Activated T-helper 2 cell treated with anti-CD3 and anti-CD28 coated beads, Interferon-gamma antibody, Interleukin-2, Interleukin-4, amounts not matched to agents 10 μg/mL and 5 μg/mL and 100 μg/mL, durations not matched to agents 14 hours and 24 hours and 36 hours (primary cell): Measurements from ENCODE around the gene ARFGEF2. TPM values are rescaled to one million over a fixed set of nuclear protein-coding genes. Genes with fewer than 3 reads are reported as not detected.
A peak's percentile ranks its signal among the peaks of the same experiment; 100 is the strongest.
"Not testable (repeated sequence)": the region's sequence is repeated elsewhere in the genome, so short reads cannot be mapped to it uniquely, and the experiment has no call there.

ENCODE experiments used
- DNase-seq: peaks from one replicate; pipeline ENCODE4 v3.0.0; 2021; ENCODE audit warnings: low spot score
- H3K27ac Mint-ChIP-seq: one replicate; pipeline ENCODE4 v1.8.0; 2021; ENCODE audit warnings: mixed read lengths
- H3K27me3 Mint-ChIP-seq: one replicate; pipeline ENCODE4 v1.8.0; 2021; ENCODE audit warnings: low read depth, mixed read lengths
- H3K36me3 Mint-ChIP-seq: one replicate; pipeline ENCODE4 v1.8.0; 2021; ENCODE audit warnings: low read depth, mixed read lengths
- H3K4me1 Mint-ChIP-seq: one replicate; pipeline ENCODE4 v1.8.0; 2021; ENCODE audit warnings: low read depth, mixed read lengths
- H3K4me3 Mint-ChIP-seq: one replicate; pipeline ENCODE4 v1.8.0; 2021; ENCODE audit warnings: low read depth, mild to moderate bottlenecking, moderate library complexity, mixed read lengths
- H3K9me3 Mint-ChIP-seq: one replicate; pipeline ENCODE4 v1.8.0; 2021; ENCODE audit warnings: mixed read lengths
- intact Hi-C: fragments of 100-400 bp; cut with micrococcal nuclease; formaldehyde crosslinking; loops from one replicate; pipeline ENCODE4 v1.15.1; 2023
- total RNA-seq: library from RNA; stranded (reverse); gene quantifications from 2 replicates; pipeline ENCODE4 v1.2.3, GENCODE V29; 2022

Gene ARFGEF2
- total RNA-seq, 1 donor from 2014 or later = 31.8 TPM

DNA sequence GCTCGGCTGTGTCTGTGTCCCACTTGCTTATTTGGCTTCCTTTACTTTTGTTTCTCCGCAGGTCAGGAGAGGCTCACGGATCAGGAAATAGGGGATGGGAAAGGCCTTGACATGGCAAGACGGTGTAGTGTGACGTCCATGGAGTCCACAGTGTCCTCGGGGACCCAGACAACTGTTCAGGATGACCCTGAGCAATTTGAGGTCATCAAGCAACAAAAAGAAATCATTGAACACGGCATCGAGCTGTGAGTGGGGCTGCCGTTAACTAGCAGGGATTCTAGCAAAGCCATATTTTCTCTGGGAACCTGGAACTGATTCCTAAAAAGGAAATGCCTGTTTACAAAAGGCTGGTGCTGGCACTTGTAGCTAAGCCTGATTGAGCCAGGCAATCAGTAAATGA, 54.4 kb downstream of the ARFGEF2 start:
- H3K27me3 Mint-ChIP-seq = no peaks in the 10 kb centered on the region
- H3K27ac Mint-ChIP-seq = no peak overlapping the region
- H3K36me3 Mint-ChIP-seq = peaks cover 76% of the 10 kb centered on the region
- H3K4me1 Mint-ChIP-seq = no peaks in the 10 kb centered on the region
- H3K4me3 Mint-ChIP-seq = no peak overlapping the region
- no peaks in the 10 kb centered on the region for H3K9me3 Mint-ChIP-seq
- DNase-seq = no peak
- intact Hi-C loops = no loop called here

DNA sequence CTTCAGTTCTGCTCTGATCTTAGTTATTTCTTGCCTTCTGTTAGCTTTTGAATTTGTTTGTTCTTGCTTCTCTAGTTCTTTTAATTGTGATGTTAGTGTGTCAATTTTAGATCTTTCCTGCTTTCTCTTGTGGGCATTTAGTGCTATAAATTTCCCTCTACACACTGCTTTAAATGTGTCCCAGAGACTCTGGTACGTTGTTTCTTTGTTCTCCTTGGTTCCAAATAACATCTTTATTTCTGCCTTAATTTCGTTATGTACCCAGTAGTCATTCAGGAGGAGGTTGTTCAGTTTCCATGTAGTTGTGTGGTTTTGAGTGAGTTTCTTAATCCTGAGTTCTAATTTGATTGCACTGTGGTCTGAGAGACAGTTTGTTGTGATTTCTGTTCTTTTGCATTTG, 58.5 kb downstream of the ARFGEF2 start:
- intact Hi-C loops, H3K27ac Mint-ChIP-seq: not testable (repeated sequence)
- peaks cover 85% of the 10 kb centered on the region for H3K36me3 Mint-ChIP-seq

GRCh38 chr20:48983423-48984400, 62.2 kb downstream of the ARFGEF2 start:
- DNase-seq = no peak
- Mint-ChIP-seq H3K9me3 (no peaks in the 10 kb centered on the region), H3K36me3 (peaks cover 75% of the 10 kb centered on the region), H3K27me3 (no peaks in the 10 kb centered on the region), H3K4me1 (no peaks in the 10 kb centered on the region), H3K27ac (no peak overlapping the region), H3K4me3 (no peak overlapping the region)
- intact Hi-C loops = no loop called here

More for the DNA sequence above, 58.5 kb downstream of the ARFGEF2 start:
- DNase-seq, H3K27me3 Mint-ChIP-seq, H3K4me1 Mint-ChIP-seq, H3K4me3 Mint-ChIP-seq, H3K9me3 Mint-ChIP-seq: not testable (repeated sequence)

DNA sequence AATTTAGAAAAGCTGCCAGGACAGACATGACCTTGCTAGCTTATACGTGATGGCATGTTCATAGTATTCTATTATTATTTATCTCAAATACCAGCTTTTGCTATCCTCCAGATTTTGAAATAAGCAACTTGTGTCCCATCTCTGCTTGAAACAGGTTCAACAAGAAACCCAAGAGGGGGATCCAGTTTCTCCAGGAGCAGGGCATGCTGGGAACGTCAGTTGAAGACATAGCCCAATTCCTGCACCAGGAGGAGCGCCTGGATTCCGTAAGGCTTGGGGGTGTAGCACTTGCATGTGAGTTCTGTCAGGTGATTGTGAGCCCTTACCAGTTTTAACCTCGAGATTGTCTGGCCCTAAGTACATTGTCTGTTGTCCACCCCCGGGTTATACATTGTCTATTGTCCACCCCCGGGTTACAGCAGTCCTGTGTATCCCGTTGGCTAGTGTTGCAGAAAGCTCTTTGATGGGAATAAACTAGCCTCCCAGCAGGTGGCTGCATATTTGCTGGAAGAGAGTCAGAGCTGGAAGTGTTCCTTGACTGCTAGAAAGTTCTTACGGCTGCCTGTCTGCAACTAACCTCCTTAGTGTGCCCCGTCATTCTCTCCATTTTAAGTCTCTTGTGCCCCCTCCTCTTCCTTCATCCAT, 63.2 kb downstream of the ARFGEF2 start:
- Mint-ChIP-seq H3K4me3 (no peak overlapping the region), H3K36me3 (peaks cover 70% of the 10 kb centered on the region), H3K27me3 (no peaks in the 10 kb centered on the region), H3K9me3 (no peaks in the 10 kb centered on the region), H3K4me1 (no peaks in the 10 kb centered on the region), H3K27ac (no peak overlapping the region)
- intact Hi-C loops = no loop called here
- no peak for DNase-seq

DNA sequence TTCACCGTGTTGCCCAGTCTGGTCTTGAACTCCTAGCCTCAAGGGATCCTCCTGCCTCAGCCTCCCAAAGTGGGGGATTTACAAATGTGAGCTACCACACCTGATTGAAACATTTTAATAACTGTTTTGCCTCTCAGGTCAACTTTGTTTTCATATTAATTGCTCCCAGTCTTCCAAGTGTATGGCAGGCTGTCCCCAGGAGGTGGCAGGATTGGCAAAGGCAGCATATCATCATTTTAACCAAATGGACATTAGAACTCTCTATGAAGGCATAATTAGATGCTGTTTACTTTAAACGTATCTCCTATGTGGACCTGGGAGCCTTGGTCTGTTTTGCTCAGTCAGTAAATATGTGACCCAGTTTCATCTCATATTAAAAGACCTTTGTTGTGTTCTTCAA, 65.4 kb downstream of the ARFGEF2 start:
- Mint-ChIP-seq H3K27me3 (no peaks in the 10 kb centered on the region), H3K36me3 (peaks cover 69% of the 10 kb centered on the region), H3K27ac (no peak overlapping the region), H3K4me1 (no peaks in the 10 kb centered on the region), H3K9me3 (no peaks in the 10 kb centered on the region), H3K4me3 (no peak overlapping the region)
- DNase-seq = no peak
- intact Hi-C loops = no loop called here

- Mint-ChIP-seq H3K4me1 (no peaks in the 10 kb centered on the region), H3K36me3 (peaks cover 68% of the 10 kb centered on the region), H3K4me3 (no peak overlapping the region), H3K27me3 (no peaks in the 10 kb centered on the region), H3K27ac (no peak overlapping the region), H3K9me3 (no peaks in the 10 kb centered on the region)
- DNase-seq = no peak
- intact Hi-C loops = no loop called here
Measured at GRCh38 chr20:48990467-48990866, 69.0 kb downstream of the ARFGEF2 start.

GRCh38 chr20:48995589-48995988, 74.1 kb downstream of the ARFGEF2 start:
- Mint-ChIP-seq H3K27ac (peak overlapping the region; percentile 21), H3K36me3 (peaks cover 74% of the 10 kb centered on the region), H3K4me3 (no peak overlapping the region), H3K9me3 (no peaks in the 10 kb centered on the region), H3K27me3 (no peaks in the 10 kb centered on the region), H3K4me1 (no peaks in the 10 kb centered on the region)
- intact Hi-C loops = no loop called here
- no peak for DNase-seq

GRCh38 chr20:48999890-49000870, 78.7 kb downstream of the ARFGEF2 start:
- Mint-ChIP-seq H3K27ac (no peak overlapping the region), H3K27me3 (no peaks in the 10 kb centered on the region), H3K4me3 (no peak overlapping the region), H3K9me3 (no peaks in the 10 kb centered on the region), H3K4me1 (no peaks in the 10 kb centered on the region), H3K36me3 (peaks cover 47% of the 10 kb centered on the region)
- intact Hi-C loops = no loop called here
- no peak for DNase-seq

- Mint-ChIP-seq H3K4me1 (no peaks in the 10 kb centered on the region), H3K4me3 (no peak overlapping the region), H3K27ac (no peak overlapping the region), H3K27me3 (no peaks in the 10 kb centered on the region), H3K36me3 (peaks cover 43% of the 10 kb centered on the region), H3K9me3 (no peaks in the 10 kb centered on the region)
- intact Hi-C loops = no loop called here
- DNase-seq = no peak
Measured at GRCh38 chr20:49001741-49002140, 80.2 kb downstream of the ARFGEF2 start.

GRCh38 chr20:49006446-49006980, 85.0 kb downstream of the ARFGEF2 start:
- no peaks in the 10 kb centered on the region for H3K9me3 Mint-ChIP-seq
- intact Hi-C loops = no loop called here
- H3K4me3 Mint-ChIP-seq = no peak overlapping the region
- DNase-seq = no peak
- no peaks in the 10 kb centered on the region for H3K27me3 Mint-ChIP-seq
- no peak overlapping the region for H3K27ac Mint-ChIP-seq
- no peaks in the 10 kb centered on the region for H3K4me1 Mint-ChIP-seq
- H3K36me3 Mint-ChIP-seq = peaks cover 38% of the 10 kb centered on the region

GRCh38 chr20:49009899-49010631, 88.6 kb downstream of the ARFGEF2 start:
- intact Hi-C loops = no loop called here
- Mint-ChIP-seq H3K27ac (no peak overlapping the region), H3K36me3 (peaks cover 59% of the 10 kb centered on the region), H3K9me3 (no peaks in the 10 kb centered on the region), H3K27me3 (no peaks in the 10 kb centered on the region), H3K4me1 (no peaks in the 10 kb centered on the region), H3K4me3 (no peak overlapping the region)
- DNase-seq = no peak

GRCh38 chr20:49024220-49024619, 102.7 kb downstream of the ARFGEF2 start:
- Mint-ChIP-seq H3K9me3 (no peaks in the 10 kb centered on the region), H3K4me1 (no peaks in the 10 kb centered on the region), H3K4me3 (no peak overlapping the region), H3K27me3 (no peaks in the 10 kb centered on the region), H3K27ac (no peak overlapping the region), H3K36me3 (peaks cover 40% of the 10 kb centered on the region)
- intact Hi-C loops = no loop called here
- DNase-seq = no peak
